NCI-H446 (cell line): ENCODE measurements around the gene LAMTOR3.

ENCODE experiments used
- DNase-seq, 2 experiments: peaks; one replicate each; lab custom pipeline; 2025; lab: John Stamatoyannopoulos, UW

The LAMTOR3 gene

GRCh38 chr4:99894161-99894997, at the start of gene LAMTOR3:
Gene LAMTOR3, minus strand, starts transcription at chr4:99894427. Its CDS starts 464 bp downstream, at chr4:99893963.
- peak; percentile 58 to 90 for DNase-seq

GRCh38 chr4:99938243-99938753, 44.1 kb upstream of the LAMTOR3 start:
- no peak for DNase-seq

GRCh38 chr4:99934891-99935290, 40.7 kb upstream of the LAMTOR3 start:
- no peak for DNase-seq

- DNase-seq, result no peak
These were observed 33.3 kb upstream of the LAMTOR3 start for GRCh38 chr4:99927566-99927965.

GRCh38 chr4:99921174-99921573, 26.9 kb upstream of the LAMTOR3 start:
- DNase-seq, result no peak

- no peak for DNase-seq
These were observed 24.4 kb upstream of the LAMTOR3 start for GRCh38 chr4:99918656-99919055.

- DNase-seq, result no peak
These were observed 23.3 kb upstream of the LAMTOR3 start for GRCh38 chr4:99917575-99917974.

GRCh38 chr4:99915449-99915848, 21.2 kb upstream of the LAMTOR3 start:
- DNase-seq, result no peak

GRCh38 chr4:99894998-99895397, 771 bp upstream of the LAMTOR3 start:
- DNase-seq, result no peak

- DNase-seq, result no peak
These were observed 427 bp downstream of the LAMTOR3 start for GRCh38 chr4:99893839-99894160.

GRCh38 chr4:99893029-99893428, 1.2 kb downstream of the LAMTOR3 start:
- DNase-seq, result no peak

- no peak for DNase-seq
These were observed 2.9 kb downstream of the LAMTOR3 start for GRCh38 chr4:99891351-99891750.

GRCh38 chr4:99887837-99888236, 6.4 kb downstream of the LAMTOR3 start:
- no peak for DNase-seq

GRCh38 chr4:99886146-99886545, 8.1 kb downstream of the LAMTOR3 start:
- DNase-seq, result no peak

GRCh38 chr4:99885687-99886086, 8.5 kb downstream of the LAMTOR3 start:
- no peak for DNase-seq

- DNase-seq, result peak in 1 of 2 experiments; percentile 58
These were observed 9.1 kb downstream of the LAMTOR3 start for GRCh38 chr4:99885063-99885664.

- DNase-seq, result no peak
These were observed 14.8 kb downstream of the LAMTOR3 start for GRCh38 chr4:99879458-99879857.

GRCh38 chr4:99878604-99879003, 15.6 kb downstream of the LAMTOR3 start:
- DNase-seq, result no peak

GRCh38 chr4:99876946-99877345, 17.3 kb downstream of the LAMTOR3 start:
- no peak for DNase-seq

GRCh38 chr4:99875071-99875470, 19.2 kb downstream of the LAMTOR3 start:
- no peak for DNase-seq

- DNase-seq, result no peak
These were observed 21.7 kb downstream of the LAMTOR3 start for GRCh38 chr4:99872570-99872969.

- no peak for DNase-seq
These were observed 26.1 kb downstream of the LAMTOR3 start for GRCh38 chr4:99868126-99868596.

- DNase-seq, result no peak
These were observed 30.4 kb downstream of the LAMTOR3 start for GRCh38 chr4:99863804-99864203.
